ENCODE data around the gene CBX8.

DNA sequence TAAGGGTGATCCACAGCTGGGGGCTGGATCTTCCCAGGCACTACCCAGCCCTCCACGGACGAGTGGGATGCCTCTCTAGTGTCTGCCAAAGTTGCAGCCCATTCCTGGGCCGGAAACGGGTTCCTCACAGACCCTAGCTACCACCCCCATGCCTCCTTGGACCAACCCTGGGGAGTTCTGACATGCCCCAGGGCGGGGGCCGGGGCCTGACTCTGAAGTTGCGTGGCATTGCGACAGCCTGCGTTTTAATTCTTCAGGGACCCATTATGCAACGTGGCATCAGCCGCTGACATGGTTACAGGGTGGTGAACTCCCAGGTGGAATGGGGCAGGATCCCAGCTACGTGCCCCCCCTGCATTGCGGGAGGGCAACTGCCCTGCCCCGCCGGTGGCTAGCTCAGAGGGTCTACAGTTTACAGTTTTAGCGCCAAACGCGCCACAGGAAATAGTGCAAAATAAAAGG lies 39.7 kb upstream of the CBX8 start:
- TF ChIP-seq POLR2A (IDR thresholded peaks at IDR 0.05) (no peak), CTCF (IDR thresholded peaks at IDR 0.05) (no peak)
